K562 (cell line): ENCODE results near the gene ALDH16A1. TPM values are rescaled to one million over a fixed set of nuclear protein-coding genes. Genes with fewer than 3 reads are reported as not detected.

Experiments used
- ATAC-seq: fragments of 200-7000 bp; cut with Tn5 transposase; 3 replicates; pipeline ENCODE4 v1.9.1; 2020; ENCODE audit warnings: moderate library complexity
- BruUV-seq: library from RNA; stranded (reverse); fragments of 400-500 nt; replicated peaks from 2 replicates; lab custom pipeline; 2021; lab: Mats Ljungman, UMichigan
- CTCF ChIA-PET: fragments of 300-600 bp; formaldehyde crosslinking; extraction: SDS; loops from one replicate; lab custom pipeline; 2021; ENCODE audit warnings: low intra/inter-chr PET ratio; lab: Yijun Ruan, JAX
- POLR2A ChIA-PET: fragments of 300-600, 350-650 bp; sonication (Branson Sonifier 250); formaldehyde crosslinking; extraction: SDS; loops from one replicate; lab custom pipeline; 2021; ENCODE audit warnings: antibody characterized with exemption, inconsistent platforms; lab: Yijun Ruan, JAX
- DNase-seq, 4 experiments: peaks; one replicate each; pipeline versions ENCODE4 v3.0.0 to v3.0.0-alpha.2; 2011 to 2018; ENCODE audit warnings: low spot score in 3 of 4, mixed read lengths in 3 of 4; ENCODE audit errors: extremely low read depth in 1 of 4
- FAIRE-seq: peaks from 2 replicates; lab custom pipeline; 2011; peaks lifted over from hg19 to GRCh38; lab: Jason Lieb, UNC
- H2AFZ ChIP-seq: 2 replicates; pipeline ENCODE4 v1.6.0; 2011; ENCODE audit warnings: low read depth, low read length, control low read depth, inconsistent platforms
- H3K27ac ChIP-seq: fragments of 200-600 bp; 3 replicates; pipeline ENCODE4 v1.8.0; 2011; ENCODE audit warnings: low read depth, mild to moderate bottlenecking, control low read depth, inconsistent platforms, low read length, moderate library complexity, mixed read lengths; ENCODE audit errors: extremely low read depth
- H3K27me3 ChIP-seq, 2 experiments: fragments of 300-600 bp in 1 of 2; 2 replicates in 1 of 2; 3 replicates in 1 of 2; pipeline versions ENCODE4 v1.6.0 to v1.8.0; 2011; ENCODE audit warnings: inconsistent platforms in 2 of 2, low read length in 2 of 2, mild to moderate bottlenecking in 1 of 2, mixed read lengths in 1 of 2, moderate library complexity in 1 of 2; ENCODE audit not compliant: control insufficient read depth in 2 of 2, insufficient read depth in 2 of 2
- H3K36me3 ChIP-seq: fragments of 300-600 bp; 3 replicates; pipeline ENCODE4 v1.8.0; 2011; ENCODE audit warnings: mild to moderate bottlenecking, low read length, inconsistent platforms; ENCODE audit not compliant: control insufficient read depth, insufficient read depth
- H3K4me1 ChIP-seq, 2 experiments: fragments of 200-600 bp in 1 of 2; replicated peaks in 1 of 2; 2 replicates in 1 of 2; 3 replicates in 1 of 2; pipeline versions ENCODE4 v1.5.1 to v1.8.0; 2011; ENCODE audit warnings: inconsistent platforms in 2 of 2, low read length in 2 of 2, mild to moderate bottlenecking in 1 of 2, mixed read lengths in 1 of 2, moderate library complexity in 1 of 2; ENCODE audit not compliant: control insufficient read depth in 2 of 2, insufficient read depth in 2 of 2
- H3K4me2 ChIP-seq: 2 replicates; pipeline ENCODE4 v1.6.1; 2011; ENCODE audit warnings: low read length, control low read depth, inconsistent platforms, mixed read lengths; ENCODE audit not compliant: insufficient read depth
- H3K4me3 ChIP-seq: fragments of 200-600 bp; sonication (generic), shearing (Covaris generic); 2 replicates; pipeline ENCODE4 v1.5.1; 2016; ENCODE audit warnings: control low read depth, inconsistent platforms
- H3K79me2 ChIP-seq: fragments of 200-600 bp; 3 replicates; pipeline ENCODE4 v1.8.0; 2011; ENCODE audit warnings: low read length, inconsistent platforms; ENCODE audit not compliant: control insufficient read depth, insufficient read depth
- H3K9ac ChIP-seq, 2 experiments: 2 replicates each; pipeline versions ENCODE4 v1.6.0 to v1.6.1; 2011; ENCODE audit warnings: low read depth in 2 of 2, low read length in 2 of 2, control low read depth in 1 of 2, inconsistent platforms in 1 of 2, mild to moderate bottlenecking in 1 of 2, mixed read lengths in 1 of 2; ENCODE audit not compliant: insufficient read depth in 1 of 2
- H3K9me1 ChIP-seq: one replicate; pipeline ENCODE4 v1.6.0; 2011; ENCODE audit warnings: inconsistent platforms, mild to moderate bottlenecking, low read length, moderate library complexity; ENCODE audit not compliant: control insufficient read depth, insufficient read depth
- H3K9me3 ChIP-seq: replicated peaks from 2 replicates; pipeline ENCODE4 v1.5.1; 2011; ENCODE audit warnings: low read depth, low read length, inconsistent platforms; ENCODE audit not compliant: control insufficient read depth, insufficient read depth
- H4K20me1 ChIP-seq: replicated peaks from 2 replicates; pipeline ENCODE4 v1.6.1; 2011; ENCODE audit warnings: low read length, inconsistent platforms, mixed read lengths; ENCODE audit not compliant: control insufficient read depth, insufficient read depth
- MXD1 ChIP-seq: fragments of 250-450 bp; sonication (Bioruptor Pico); IDR thresholded peaks from 2 replicates; pipeline ENCODE4 v1.8.0; 2021; ENCODE audit warnings: borderline replicate concordance, mild to moderate bottlenecking, moderate library complexity; ENCODE audit not compliant: poor library complexity, severe bottlenecking
- OTX1 ChIP-seq: fragments of 450-650 bp; formaldehyde crosslinking; IDR thresholded peaks from 2 replicates; pipeline ENCODE4 v1.4.0; 2022; ENCODE audit warnings: mild to moderate bottlenecking
- PHF21A ChIP-seq: fragments of 450-650 bp; IDR thresholded peaks from 2 replicates; pipeline ENCODE4 v1.6.1; 2017; ENCODE audit warnings: low read depth, borderline replicate concordance
- SPI1 ChIP-seq: IDR thresholded peaks from 2 replicates; pipeline ENCODE4 v1.6.1; 2011; ENCODE audit warnings: low read depth, low read length, control low read depth, borderline replicate concordance
- TRIM28 ChIP-seq: fragments of 450-650 bp; IDR thresholded peaks from 2 replicates; pipeline ENCODE4 v1.6.1; 2017
- ZFPM2 ChIP-seq: fragments of 250-450 bp; sonication (Bioruptor Pico); IDR thresholded peaks from 2 replicates; pipeline ENCODE4 v1.5.1; 2022; ENCODE audit warnings: mild to moderate bottlenecking
- ZNF778 ChIP-seq: fragments of 450-650 bp; formaldehyde crosslinking; IDR thresholded peaks from 2 replicates; pipeline ENCODE4 v1.4.0; 2020; ENCODE audit warnings: mild to moderate bottlenecking, moderate library complexity
- WGBS: fragments of 100-300 bp; shearing (Covaris generic); methylation state at CpG from one replicate; pipeline ENCODE4 v1.1.6; 2016; ENCODE audit warnings: low coverage, mixed read lengths; ENCODE audit not compliant: insufficient coverage; ENCODE audit errors: missing lambda C conversion rate; 5-methylcytosine and 5-hydroxymethylcytosine counted together
- in situ Hi-C: fragments of 300-500 bp; cut with MboI; formaldehyde crosslinking; loops from 4 replicates; pipeline ENCODE4 v1.15.0; 2018; ENCODE audit warnings: inconsistent platforms, mixed read lengths
- intact Hi-C: fragments of 100-400 bp; cut with micrococcal nuclease; formaldehyde crosslinking; loops from 2 replicates; pipeline ENCODE4 v1.14.2; 2022
- polyA plus RNA-seq, 8 experiments: library from polyadenylated mRNA; depleted of rRNA in 4 of 8; stranded (reverse) in 5 of 8; unstranded in 3 of 8; fragments of >200 nt; fragmentation: Nextera tagmentation in 2 of 8; fragmentation: Illumina TruSeq in 1 of 8; extraction: Ambion mirVana in 2 of 8; extraction: Trizol in 1 of 8; gene quantifications; 2 replicates each; pipeline versions ENCODE4 v1.2.1 to v1.2.3, GENCODE V29; 2011 to 2014; ENCODE audit warnings: inconsistent platforms in 1 of 8, missing spikeins in 1 of 8
- total RNA-seq, 7 experiments: library from RNA; depleted of rRNA in 6 of 7; stranded (reverse); fragments of >200 nt in 6 of 7; fragmentation: Illumina TruSeq in 2 of 7; extraction: Trizol in 2 of 7; gene quantifications; 2 replicates each; pipeline versions ENCODE4 v1.2.1 to v1.2.3, GENCODE V29; 2011 to 2021; ENCODE audit warnings: low replicate concordance in 1 of 7
- TF ChIP-seq, protein P1 (sequence below): fragments of 450-650 bp; formaldehyde crosslinking; IDR thresholded peaks from 2 replicates; pipeline ENCODE4 v1.4.0; 2020; ENCODE audit warnings: mild to moderate bottlenecking, moderate library complexity

The ALDH16A1 gene
- total and polyA plus RNA-seq, 9 of the 15 experiments (the other 6 are each of a cell fraction or from before 2014, with no cell fraction given) = 2.2 to 52.2 (median 7.6) TPM

GRCh38 chr19:49515767-49516166 is 62.7 kb downstream of the ALDH16A1 start:
- Histone ChIP-seq H3K9ac (no peak overlapping the region), H3K79me2 (no peaks in the 10 kb centered on the region), H3K27me3 (no peaks in the 10 kb centered on the region), H3K27ac (no peak overlapping the region), H3K4me1 (peaks cover 7 to 35% of the 10 kb centered on the region in 2 experiments; a peak in 4 of 5 replicates), H3K36me3 (no peaks in the 10 kb centered on the region), H2AFZ (no peak overlapping the region), H3K4me2 (no peak overlapping the region), H3K9me3 (no peaks in the 10 kb centered on the region), H4K20me1 (no peaks in the 10 kb centered on the region), H3K4me3 (no peak overlapping the region), H3K9me1 (no peaks in the 10 kb centered on the region)
- BruUV-seq = no TSS peak
- intact Hi-C loops = no loop called here
- in situ Hi-C loops = no loop called here
- POLR2A ChIA-PET = interaction anchor here (0.6 kb wide), 1 partner anchor 12 kb away, joined by 3 read pairs; the partner anchor contains the start of gene RCN3
- peak; percentile 53; the same call in 1 of the 2 replicates for TF ChIP-seq SPI1
- no peak for TF ChIP-seq ZNF778 (CRISPR knock-in tag)
- no peak for FAIRE-seq
- ATAC-seq = no peak
- DNase-seq = peak in 1 of 4 experiments; percentile 6
- 49% methylated on average over 4 of the region's 4 CpGs for WGBS
- CTCF ChIA-PET = no interaction called here

- Histone ChIP-seq H3K9me3 (no peaks in the 10 kb centered on the region), H3K79me2 (no peaks in the 10 kb centered on the region), H3K4me2 (no peak overlapping the region), H3K4me3 (no peak overlapping the region), H3K4me1 (peaks cover 0 to 18% of the 10 kb centered on the region in 2 experiments; a peak in 2 of 5 replicates), H3K27ac (no peak overlapping the region), H3K27me3 (no peaks in the 10 kb centered on the region), H4K20me1 (no peaks in the 10 kb centered on the region), H2AFZ (no peak overlapping the region), H3K9me1 (no peaks in the 10 kb centered on the region), H3K36me3 (no peaks in the 10 kb centered on the region), H3K9ac (no peak overlapping the region)
- 29% methylated on average over 3 of the region's 3 CpGs for WGBS
- no peak for DNase-seq
- FAIRE-seq = no peak
- intact Hi-C loops (no loop called here), in situ Hi-C loops (no loop called here)
- no peak for ATAC-seq
- ChIA-PET POLR2A (interaction anchor here (1.4 kb wide), 1 partner anchor 125 kb away, joined by 3 read pairs; no protein-coding TSS in a partner anchor), CTCF (no interaction called here)
- BruUV-seq = no TSS peak
- no peak for TF ChIP-seq ZFPM2 (CRISPR knock-in tag)
- TF ChIP-seq, protein P1, sequence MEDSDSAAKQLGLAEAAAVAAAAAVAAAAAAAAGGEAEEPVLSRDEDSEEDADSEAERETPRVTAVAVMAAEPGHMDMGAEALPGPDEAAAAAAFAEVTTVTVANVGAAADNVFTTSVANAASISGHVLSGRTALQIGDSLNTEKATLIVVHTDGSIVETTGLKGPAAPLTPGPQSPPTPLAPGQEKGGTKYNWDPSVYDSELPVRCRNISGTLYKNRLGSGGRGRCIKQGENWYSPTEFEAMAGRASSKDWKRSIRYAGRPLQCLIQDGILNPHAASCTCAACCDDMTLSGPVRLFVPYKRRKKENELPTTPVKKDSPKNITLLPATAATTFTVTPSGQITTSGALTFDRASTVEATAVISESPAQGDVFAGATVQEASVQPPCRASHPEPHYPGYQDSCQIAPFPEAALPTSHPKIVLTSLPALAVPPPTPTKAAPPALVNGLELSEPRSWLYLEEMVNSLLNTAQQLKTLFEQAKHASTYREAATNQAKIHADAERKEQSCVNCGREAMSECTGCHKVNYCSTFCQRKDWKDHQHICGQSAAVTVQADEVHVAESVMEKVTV = no peak
- no peak for TF ChIP-seq TRIM28
- TF ChIP-seq OTX1 (CRISPR knock-in tag) = no peak
- no peak for TF ChIP-seq MXD1 (CRISPR knock-in tag)
- no peak for TF ChIP-seq PHF21A
Observed at GRCh38 chr19:49518033-49518432, 65.0 kb downstream of the ALDH16A1 start.
